ENCODE results near the gene C2orf74.
"Not testable (repeated sequence)": the region's sequence is repeated elsewhere in the genome, so short reads cannot be mapped to it uniquely, and the experiment has no call there.

Gene C2orf74

DNA sequence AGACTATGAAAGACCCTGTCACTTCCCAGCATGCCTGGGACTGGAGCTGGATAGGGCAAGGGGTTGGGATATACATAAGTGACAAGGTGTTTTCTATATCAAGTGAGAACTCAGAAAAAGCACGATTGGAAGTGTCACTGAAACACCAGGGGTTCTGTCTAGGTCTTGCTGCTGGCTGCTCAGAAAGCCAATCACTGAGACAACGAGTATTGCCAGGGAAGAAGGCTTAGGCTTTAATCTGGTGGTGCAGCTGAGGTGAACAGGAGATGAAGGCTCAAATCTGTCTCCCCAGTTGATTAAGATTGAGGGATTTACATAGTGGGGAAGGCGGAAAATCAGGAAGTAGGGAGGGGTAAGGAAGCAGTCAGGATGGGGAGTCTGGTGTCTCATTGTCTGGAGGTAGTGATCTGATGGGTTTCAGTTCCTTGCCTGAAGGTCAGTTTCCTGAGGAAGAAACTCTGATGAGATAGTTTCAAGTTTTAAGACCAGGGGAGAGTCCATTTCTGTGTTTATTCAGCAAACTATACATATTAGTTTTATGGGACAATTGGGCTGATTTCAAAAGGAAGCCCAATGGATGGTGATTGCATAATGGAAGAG, 3.5 kb upstream of the C2orf74 start:
- H3F3A ChIP-seq (ENCODE audit: insufficient read depth) = no peaks in the 10 kb centered on the region
- H4K20me1 ChIP-seq (ENCODE audit: low read depth, low read length) = no peaks in the 10 kb centered on the region
- H3K9me2 ChIP-seq (replicated peaks; ENCODE audit: insufficient read depth, low read length) = no peaks in the 10 kb centered on the region
- no peak overlapping the region for H3K4me2 ChIP-seq (ENCODE audit: low read depth, low read length, poor library complexity, severe bottlenecking)
- TF ChIP-seq EZH2phosphoT487 (conservative IDR thresholded peaks at IDR 0.05; ENCODE audit: low read length) (no peak), CTCF (IDR thresholded peaks at IDR 0.05; ENCODE audit: insufficient read depth, low read length, poor library complexity, severe bottlenecking) (no peak)
- no peaks in the 10 kb centered on the region for H3K79me2 ChIP-seq (ENCODE audit: insufficient read depth, low read length)
- H3K36me3 ChIP-seq (ENCODE audit: low read length) = no peaks in the 10 kb centered on the region
- H3K27ac ChIP-seq (ENCODE audit: low read depth, low read length) = no peak overlapping the region
- no peaks in the 10 kb centered on the region for H3K27me3 ChIP-seq (ENCODE audit: low read length)
- no peak overlapping the region for H2AFZ ChIP-seq (ENCODE audit: low read depth, low read length, severe bottlenecking)
- H3K4me3 ChIP-seq (ENCODE audit: insufficient read depth, low read length, poor library complexity, severe bottlenecking) = no peak overlapping the region
- H3K9ac ChIP-seq (ENCODE audit: low read length) = no peak overlapping the region
- H3K9me3 ChIP-seq (ENCODE audit: insufficient read depth, low read length) = no peaks in the 10 kb centered on the region

DNA sequence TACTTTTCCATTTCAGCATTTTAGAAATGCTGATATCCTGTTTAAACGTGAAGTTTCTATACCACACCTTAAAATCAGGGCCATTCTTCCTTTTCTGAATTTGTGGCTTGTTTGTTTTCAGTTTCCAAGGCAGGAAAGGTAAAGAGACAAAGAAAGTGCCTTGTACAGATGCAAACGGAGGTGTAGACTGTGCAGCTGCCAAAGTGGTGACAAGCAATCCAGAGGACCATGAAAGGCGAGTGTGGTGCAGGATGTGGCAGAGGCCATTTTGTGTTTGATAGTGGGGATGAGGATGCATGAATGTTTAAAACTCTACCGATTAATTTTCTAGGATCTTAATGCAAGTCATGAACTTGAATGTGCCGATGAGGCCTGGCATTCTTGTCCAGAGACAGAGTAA, 733 bp downstream of the C2orf74 start:
- H3K79me2 ChIP-seq (ENCODE audit: insufficient read depth, low read length) = no peaks in the 10 kb centered on the region
- no peaks in the 10 kb centered on the region for H3K9me3 ChIP-seq (ENCODE audit: insufficient read depth, low read length)
- H3K9ac ChIP-seq (ENCODE audit: low read length) = no peak overlapping the region
- no peaks in the 10 kb centered on the region for H3K27me3 ChIP-seq (ENCODE audit: low read length)
- H3F3A ChIP-seq (ENCODE audit: insufficient read depth) = no peaks in the 10 kb centered on the region
- H3K4me3 ChIP-seq (ENCODE audit: insufficient read depth, low read length, poor library complexity, severe bottlenecking) = no peak overlapping the region
- 0 out of 2 replicates have a peak, but pooled peaks cover 2% of the 10 kb centered on the region for H3K36me3 ChIP-seq (ENCODE audit: low read length)
- no peak overlapping the region for H2AFZ ChIP-seq (ENCODE audit: low read depth, low read length, severe bottlenecking)
- TF ChIP-seq CTCF (IDR thresholded peaks at IDR 0.05; ENCODE audit: insufficient read depth, low read length, poor library complexity, severe bottlenecking) = no peak
- no peak for TF ChIP-seq EZH2phosphoT487 (conservative IDR thresholded peaks at IDR 0.05; ENCODE audit: low read length)
- no peaks in the 10 kb centered on the region for H3K9me2 ChIP-seq (replicated peaks; ENCODE audit: insufficient read depth, low read length)
- no peak overlapping the region for H3K27ac ChIP-seq (ENCODE audit: low read depth, low read length)
- no peaks in the 10 kb centered on the region for H4K20me1 ChIP-seq (ENCODE audit: low read depth, low read length)
- no peak overlapping the region for H3K4me2 ChIP-seq (ENCODE audit: low read depth, low read length, poor library complexity, severe bottlenecking)

DNA sequence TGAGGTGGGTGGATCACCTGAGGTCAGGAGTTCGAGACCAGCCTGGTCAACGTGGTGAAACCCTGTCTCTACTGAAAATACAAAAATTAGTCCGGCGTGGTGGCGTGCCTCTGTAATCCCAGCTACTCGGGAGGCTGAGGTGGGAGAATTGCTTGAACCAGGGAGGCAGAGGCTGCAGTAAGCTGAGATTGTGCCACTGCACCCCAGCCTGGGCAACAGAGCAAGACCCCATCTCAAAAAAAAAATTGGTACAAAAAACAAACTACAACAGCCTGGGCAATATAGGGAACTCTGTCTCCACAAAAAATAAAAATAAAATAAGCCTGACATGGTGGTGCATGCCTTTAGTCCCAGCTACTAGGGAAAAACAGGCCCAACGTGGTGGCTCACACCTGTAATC, 3.1 kb downstream of the C2orf74 start:
- not testable (repeated sequence) for H3K36me3 ChIP-seq (ENCODE audit: low read length); H3K9ac ChIP-seq (ENCODE audit: low read length); H3K9me3 ChIP-seq (ENCODE audit: insufficient read depth, low read length); H4K20me1 ChIP-seq (ENCODE audit: low read depth, low read length); H3K79me2 ChIP-seq (ENCODE audit: insufficient read depth, low read length); H3K4me2 ChIP-seq (ENCODE audit: low read depth, low read length, poor library complexity, severe bottlenecking); H3F3A ChIP-seq (ENCODE audit: insufficient read depth); H3K9me2 ChIP-seq (replicated peaks; ENCODE audit: insufficient read depth, low read length); H2AFZ ChIP-seq (ENCODE audit: low read depth, low read length, severe bottlenecking); H3K4me3 ChIP-seq (ENCODE audit: insufficient read depth, low read length, poor library complexity, severe bottlenecking); H3K27ac ChIP-seq (ENCODE audit: low read depth, low read length); H3K27me3 ChIP-seq (ENCODE audit: low read length)

DNA sequence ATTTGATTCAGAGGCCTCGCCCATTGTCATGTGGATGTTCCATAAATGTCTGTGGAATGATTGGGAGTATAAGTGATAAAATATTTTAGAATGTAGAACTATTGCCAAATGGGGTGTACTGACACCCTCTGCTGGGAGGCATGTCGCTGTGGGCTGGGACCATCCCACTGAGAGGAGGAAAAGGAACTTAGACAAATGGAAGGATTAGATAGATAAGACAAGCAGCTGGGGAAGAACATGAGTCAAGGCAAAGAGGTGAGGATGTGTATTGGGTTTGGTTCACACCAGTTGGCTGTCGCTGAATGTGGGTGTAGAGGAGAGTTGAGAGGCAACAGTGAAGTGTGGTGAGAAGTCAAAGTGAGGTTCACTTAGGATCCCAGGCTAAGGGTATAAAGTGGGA, 4.0 kb downstream of the C2orf74 start:
- Histone ChIP-seq H3K9me2 (replicated peaks; ENCODE audit: insufficient read depth, low read length) (no peaks in the 10 kb centered on the region), H3K27me3 (ENCODE audit: low read length) (no peaks in the 10 kb centered on the region), H3K36me3 (ENCODE audit: low read length) (0 out of 2 replicates have a peak, but pooled peaks cover 2% of the 10 kb centered on the region), H3K9me3 (ENCODE audit: insufficient read depth, low read length) (no peaks in the 10 kb centered on the region), H3F3A (ENCODE audit: insufficient read depth) (no peaks in the 10 kb centered on the region), H3K79me2 (ENCODE audit: insufficient read depth, low read length) (no peaks in the 10 kb centered on the region), H3K4me2 (ENCODE audit: low read depth, low read length, poor library complexity, severe bottlenecking) (no peak overlapping the region), H3K9ac (ENCODE audit: low read length) (no peak overlapping the region), H3K4me3 (ENCODE audit: insufficient read depth, low read length, poor library complexity, severe bottlenecking) (no peak overlapping the region), H3K27ac (ENCODE audit: low read depth, low read length) (no peak overlapping the region), H2AFZ (ENCODE audit: low read depth, low read length, severe bottlenecking) (no peak overlapping the region), H4K20me1 (ENCODE audit: low read depth, low read length) (no peaks in the 10 kb centered on the region)
- TF ChIP-seq EZH2phosphoT487 (conservative IDR thresholded peaks at IDR 0.05; ENCODE audit: low read length) = no peak

Data from SU-DHL-6 (cell line).